ENCODE data around the gene RAP2A.

DNA sequence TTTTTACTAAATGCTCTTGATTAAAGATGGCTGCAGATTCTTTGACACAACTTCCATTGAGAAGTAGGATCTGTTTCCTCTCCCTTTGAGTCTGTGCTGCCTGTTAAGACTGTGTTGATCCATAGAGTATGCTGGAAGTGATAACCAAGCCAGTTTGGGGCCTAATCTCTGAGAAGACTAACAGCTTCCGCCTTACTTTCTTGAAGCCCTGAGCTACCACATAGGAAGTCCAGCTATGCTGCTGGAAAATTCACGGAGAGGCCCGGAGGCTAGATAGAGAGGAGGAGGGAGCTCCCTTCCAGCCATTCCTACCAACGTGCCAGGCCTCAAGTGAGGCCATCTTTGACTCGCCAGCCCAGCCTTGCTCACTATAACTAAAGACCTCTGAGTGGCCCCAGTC lies 12.5 kb downstream of the RAP2A start:
- TF ChIP-seq, protein P1, sequence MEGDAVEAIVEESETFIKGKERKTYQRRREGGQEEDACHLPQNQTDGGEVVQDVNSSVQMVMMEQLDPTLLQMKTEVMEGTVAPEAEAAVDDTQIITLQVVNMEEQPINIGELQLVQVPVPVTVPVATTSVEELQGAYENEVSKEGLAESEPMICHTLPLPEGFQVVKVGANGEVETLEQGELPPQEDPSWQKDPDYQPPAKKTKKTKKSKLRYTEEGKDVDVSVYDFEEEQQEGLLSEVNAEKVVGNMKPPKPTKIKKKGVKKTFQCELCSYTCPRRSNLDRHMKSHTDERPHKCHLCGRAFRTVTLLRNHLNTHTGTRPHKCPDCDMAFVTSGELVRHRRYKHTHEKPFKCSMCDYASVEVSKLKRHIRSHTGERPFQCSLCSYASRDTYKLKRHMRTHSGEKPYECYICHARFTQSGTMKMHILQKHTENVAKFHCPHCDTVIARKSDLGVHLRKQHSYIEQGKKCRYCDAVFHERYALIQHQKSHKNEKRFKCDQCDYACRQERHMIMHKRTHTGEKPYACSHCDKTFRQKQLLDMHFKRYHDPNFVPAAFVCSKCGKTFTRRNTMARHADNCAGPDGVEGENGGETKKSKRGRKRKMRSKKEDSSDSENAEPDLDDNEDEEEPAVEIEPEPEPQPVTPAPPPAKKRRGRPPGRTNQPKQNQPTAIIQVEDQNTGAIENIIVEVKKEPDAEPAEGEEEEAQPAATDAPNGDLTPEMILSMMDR (IDR thresholded peaks at IDR 0.05): no peak
- TF ChIP-seq POLR2A (IDR thresholded peaks at IDR 0.05): no peak

Data from body of pancreas (tissue), 4 donors.